ENCODE data around the gene CHRNB2. TPM values are rescaled to one million over a fixed set of nuclear protein-coding genes. Genes with fewer than 3 reads are reported as not detected.

CHRNB2 gene
- total and polyA plus RNA-seq, 4 experiments from 2014 or later = not detected

- H3K9me3 Mint-ChIP-seq = no peaks in the 10 kb centered on the region
- no peaks in the 10 kb centered on the region for H3K9me3 ChIP-seq (ENCODE audit: control insufficient read depth in 1 of 2, low read length in 2 of 2)
- peaks cover 32% of the 10 kb centered on the region for H3K4me1 ChIP-seq (ENCODE audit: insufficient read depth, low read length)
- DNase-seq = no peak
- no peak overlapping the region for H3K27ac Mint-ChIP-seq
- peaks cover 78% of the 10 kb centered on the region for H3K36me3 ChIP-seq (ENCODE audit: insufficient read depth, low read length)
- intact Hi-C loops (cut with micrococcal nuclease) = loop anchor here (10.0 kb wide), 1 partner anchor 227 kb away; the partner anchor contains the start of genes AQP10 and ATP8B2
- H3K36me3 Mint-ChIP-seq = peaks cover 66 to 77% of the 10 kb centered on the region in 2 donors
- H3K27ac ChIP-seq (ENCODE audit: low read depth, low read length) = no peak overlapping the region
- no peak overlapping the region for H3K4me3 ChIP-seq (ENCODE audit: low read length in 2 of 2)
- H3K27me3 ChIP-seq (ENCODE audit: insufficient read depth, low read length) = no peaks in the 10 kb centered on the region
- CTCF ChIA-PET (ENCODE audit: partially characterized antibody) = interaction anchor here (1.6 kb wide), 1 partner anchor 72 kb away, joined by 5 read pairs; no protein-coding TSS in a partner anchor
- H3K4me1 Mint-ChIP-seq = peaks cover 20 to 54% (median 30%) of the 10 kb centered on the region in 4 donors
- no peak overlapping the region for H3K4me3 Mint-ChIP-seq
- POLR2A ChIA-PET (ENCODE audit: partially characterized antibody) = interaction anchor here (1.6 kb wide), 1 partner anchor 23 kb away, joined by 3 read pairs; no protein-coding TSS in a partner anchor
- no peaks in the 10 kb centered on the region for H3K27me3 Mint-ChIP-seq
Observed at GRCh38 chr1:154552036-154552435, 15.5 kb upstream of the CHRNB2 start.

GRCh38 chr1:154553056-154554030 lies 14.2 kb upstream of the CHRNB2 start:
- intact Hi-C loops (cut with micrococcal nuclease) = loop anchor here (10.0 kb wide), 1 partner anchor 229 kb away; the partner anchor contains the start of genes AQP10 and ATP8B2
- H3K4me3 Mint-ChIP-seq = peak overlapping the region in 1 of 8 donors; percentile 8

GRCh38 chr1:154556422-154556821 lies 11.2 kb upstream of the CHRNB2 start:
- intact Hi-C loops (cut with micrococcal nuclease) = loop anchor here (5.0 to 10.0 kb wide), 4 partner anchors 191 to 446 kb away; partner anchors contain the start of genes AQP10, ATP8B2 and ZBTB7B
- peak overlapping the region; percentile 79 for H3K27ac ChIP-seq (ENCODE audit: low read depth, low read length)
- H3K9me3 ChIP-seq (ENCODE audit: control insufficient read depth in 1 of 2, low read length in 2 of 2) = no peaks in the 10 kb centered on the region
- peaks cover 48% of the 10 kb centered on the region for H3K36me3 ChIP-seq (ENCODE audit: insufficient read depth, low read length)
- H3K27ac Mint-ChIP-seq = peak overlapping the region; percentile 2 to 88 (median 75)
- CTCF ChIA-PET (ENCODE audit: partially characterized antibody) = interaction anchor here (0.5 kb wide), 1 partner anchor 608 kb away, joined by 4 read pairs; no protein-coding TSS in a partner anchor
- peak overlapping the region in 7 of 8 donors; percentile 11 to 95 (median 93) for H3K4me3 Mint-ChIP-seq
- peaks cover 42 to 65% of the 10 kb centered on the region in 2 donors for H3K36me3 Mint-ChIP-seq
- POLR2A ChIA-PET (ENCODE audit: partially characterized antibody) = no interaction called here
- no peaks in the 10 kb centered on the region for H3K27me3 ChIP-seq (ENCODE audit: insufficient read depth, low read length)
- peak overlapping the region; percentile 2 to 83 for H3K4me3 ChIP-seq (ENCODE audit: low read length in 2 of 2)
- peaks cover 0 to 2% (median 0%) of the 10 kb centered on the region in 8 donors for H3K9me3 Mint-ChIP-seq
- H3K4me1 Mint-ChIP-seq = peaks cover 27 to 51% (median 39%) of the 10 kb centered on the region in 4 donors
- no peak for DNase-seq
- H3K27me3 Mint-ChIP-seq = no peaks in the 10 kb centered on the region
- peaks cover 38% of the 10 kb centered on the region for H3K4me1 ChIP-seq (ENCODE audit: insufficient read depth, low read length)

More at GRCh38 chr1:154553056-154554030, 14.2 kb upstream of the CHRNB2 start:
- ChIA-PET POLR2A (ENCODE audit: partially characterized antibody) (interaction anchor here (1.2 kb wide), 1 partner anchor 56 kb away, joined by 3 read pairs; no protein-coding TSS in a partner anchor), CTCF (ENCODE audit: partially characterized antibody) (interaction anchor here (0.9 to 1.6 kb wide), 2 partner anchors 73 to 150 kb away, joined by 4 read pairs; no protein-coding TSS in a partner anchor)
- peak in 1 of 5 donors; percentile 13 for DNase-seq
- Mint-ChIP-seq H3K4me1 (peaks cover 29 to 63% (median 39%) of the 10 kb centered on the region in 4 donors), H3K9me3 (no peaks in the 10 kb centered on the region), H3K27me3 (no peaks in the 10 kb centered on the region), H3K27ac (peak overlapping the region in 1 of 7 donors; percentile 73), H3K36me3 (peaks cover 69 to 87% of the 10 kb centered on the region in 2 donors)
- H3K36me3 ChIP-seq (ENCODE audit: insufficient read depth, low read length) = peaks cover 78% of the 10 kb centered on the region
- no peak overlapping the region for H3K4me3 ChIP-seq (ENCODE audit: low read length in 2 of 2)
- no peaks in the 10 kb centered on the region for H3K9me3 ChIP-seq (ENCODE audit: control insufficient read depth in 1 of 2, low read length in 2 of 2)
- no peaks in the 10 kb centered on the region for H3K27me3 ChIP-seq (ENCODE audit: insufficient read depth, low read length)
- no peak overlapping the region for H3K27ac ChIP-seq (ENCODE audit: low read depth, low read length)
- H3K4me1 ChIP-seq (ENCODE audit: insufficient read depth, low read length) = peaks cover 42% of the 10 kb centered on the region

GRCh38 chr1:154557248-154557938 lies 10.2 kb upstream of the CHRNB2 start:
- Histone ChIP-seq H3K9me3 (ENCODE audit: control insufficient read depth in 1 of 2, low read length in 2 of 2) (no peaks in the 10 kb centered on the region), H3K27me3 (ENCODE audit: insufficient read depth, low read length) (no peaks in the 10 kb centered on the region), H3K4me3 (ENCODE audit: low read length in 2 of 2) (peak overlapping the region; percentile 83 to 84), H3K36me3 (ENCODE audit: insufficient read depth, low read length) (peaks cover 38% of the 10 kb centered on the region), H3K27ac (ENCODE audit: low read depth, low read length) (peak overlapping the region; percentile 79), H3K4me1 (ENCODE audit: insufficient read depth, low read length) (peaks cover 38% of the 10 kb centered on the region)
- ChIA-PET CTCF (ENCODE audit: partially characterized antibody) (no interaction called here), POLR2A (ENCODE audit: partially characterized antibody) (interaction anchor here (0.7 to 1.3 kb wide), 4 partner anchors 8 to 426 kb away, joined by 3 to 5 read pairs (median 4); partner anchors contain the start of genes FLAD1 and PBXIP1)
- Mint-ChIP-seq H3K36me3 (peaks cover 36 to 56% of the 10 kb centered on the region in 2 donors), H3K9me3 (peaks cover 0 to 2% (median 0%) of the 10 kb centered on the region in 8 donors), H3K4me3 (peak overlapping the region; percentile 86 to 97 (median 94)), H3K4me1 (peaks cover 25 to 51% (median 39%) of the 10 kb centered on the region in 4 donors), H3K27me3 (no peaks in the 10 kb centered on the region), H3K27ac (peak overlapping the region; percentile 85 to 96 (median 93))
- peak in 1 of 5 donors; percentile 33 for DNase-seq
- intact Hi-C loops (cut with micrococcal nuclease) = loop anchor here (5.0 to 10.0 kb wide), 4 partner anchors 190 to 445 kb away; partner anchors contain the start of genes AQP10, ATP8B2 and ZBTB7B

- Mint-ChIP-seq H3K4me1 (peaks cover 25 to 51% (median 39%) of the 10 kb centered on the region in 4 donors), H3K4me3 (peak within 1 kb of the TSS; percentile 91 to 97 (median 94)), H3K27me3 (no peaks in the 10 kb centered on the region), H3K36me3 (peaks cover 29 to 48% of the 10 kb centered on the region in 2 donors), H3K27ac (peak within 1 kb of the TSS; percentile 85 to 96 (median 94)), H3K9me3 (peaks cover 0 to 2% (median 0%) of the 10 kb centered on the region in 8 donors)
- H3K36me3 ChIP-seq (ENCODE audit: insufficient read depth, low read length) = peaks cover 31% of the 10 kb centered on the region
- H3K4me3 ChIP-seq (ENCODE audit: low read length in 2 of 2) = peak within 1 kb of the TSS; percentile 83 to 84
- H3K27me3 ChIP-seq (ENCODE audit: insufficient read depth, low read length) = no peaks in the 10 kb centered on the region
- no peaks in the 10 kb centered on the region for H3K9me3 ChIP-seq (ENCODE audit: control insufficient read depth in 1 of 2, low read length in 2 of 2)
- POLR2A ChIA-PET (ENCODE audit: partially characterized antibody) = interaction anchor here (0.7 to 1.3 kb wide), 5 partner anchors 9 to 448 kb away, joined by 3 to 5 read pairs (median 4); partner anchors contain the start of genes FLAD1 and PBXIP1
- peaks cover 38% of the 10 kb centered on the region for H3K4me1 ChIP-seq (ENCODE audit: insufficient read depth, low read length)
- CTCF ChIA-PET (ENCODE audit: partially characterized antibody) = interaction anchor here (0.9 kb wide), 1 partner anchor 12 kb away, joined by 3 read pairs; no protein-coding TSS in a partner anchor
- intact Hi-C loops (cut with micrococcal nuclease) = loop anchor here (1.0 to 10.0 kb wide), 10 partner anchors 50 to 444 kb away; partner anchors contain the start of genes ADAR, AQP10, ATP8B2 and HAX1
- H3K27ac ChIP-seq (ENCODE audit: low read depth, low read length) = peak within 1 kb of the TSS; percentile 82
- DNase-seq = peak in 4 of 5 donors; percentile 11 to 52 (median 21)
Observed at GRCh38 chr1:154557939-154558719, 9.4 kb upstream of the CHRNB2 start, which contains the start of gene UBE2Q1. Gene UBE2Q1 (minus strand): TSS chr1:154558662. CDS start chr1:154558553, 109 bp downstream.
